Measurements from ENCODE around the gene RTN3.
"Not testable (repeated sequence)": the region's sequence is repeated elsewhere in the genome, so short reads cannot be mapped to it uniquely, and the experiment has no call there.

RTN3 gene, protein sequence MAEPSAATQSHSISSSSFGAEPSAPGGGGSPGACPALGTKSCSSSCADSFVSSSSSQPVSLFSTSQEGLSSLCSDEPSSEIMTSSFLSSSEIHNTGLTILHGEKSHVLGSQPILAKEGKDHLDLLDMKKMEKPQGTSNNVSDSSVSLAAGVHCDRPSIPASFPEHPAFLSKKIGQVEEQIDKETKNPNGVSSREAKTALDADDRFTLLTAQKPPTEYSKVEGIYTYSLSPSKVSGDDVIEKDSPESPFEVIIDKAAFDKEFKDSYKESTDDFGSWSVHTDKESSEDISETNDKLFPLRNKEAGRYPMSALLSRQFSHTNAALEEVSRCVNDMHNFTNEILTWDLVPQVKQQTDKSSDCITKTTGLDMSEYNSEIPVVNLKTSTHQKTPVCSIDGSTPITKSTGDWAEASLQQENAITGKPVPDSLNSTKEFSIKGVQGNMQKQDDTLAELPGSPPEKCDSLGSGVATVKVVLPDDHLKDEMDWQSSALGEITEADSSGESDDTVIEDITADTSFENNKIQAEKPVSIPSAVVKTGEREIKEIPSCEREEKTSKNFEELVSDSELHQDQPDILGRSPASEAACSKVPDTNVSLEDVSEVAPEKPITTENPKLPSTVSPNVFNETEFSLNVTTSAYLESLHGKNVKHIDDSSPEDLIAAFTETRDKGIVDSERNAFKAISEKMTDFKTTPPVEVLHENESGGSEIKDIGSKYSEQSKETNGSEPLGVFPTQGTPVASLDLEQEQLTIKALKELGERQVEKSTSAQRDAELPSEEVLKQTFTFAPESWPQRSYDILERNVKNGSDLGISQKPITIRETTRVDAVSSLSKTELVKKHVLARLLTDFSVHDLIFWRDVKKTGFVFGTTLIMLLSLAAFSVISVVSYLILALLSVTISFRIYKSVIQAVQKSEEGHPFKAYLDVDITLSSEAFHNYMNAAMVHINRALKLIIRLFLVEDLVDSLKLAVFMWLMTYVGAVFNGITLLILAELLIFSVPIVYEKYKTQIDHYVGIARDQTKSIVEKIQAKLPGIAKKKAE

DNA sequence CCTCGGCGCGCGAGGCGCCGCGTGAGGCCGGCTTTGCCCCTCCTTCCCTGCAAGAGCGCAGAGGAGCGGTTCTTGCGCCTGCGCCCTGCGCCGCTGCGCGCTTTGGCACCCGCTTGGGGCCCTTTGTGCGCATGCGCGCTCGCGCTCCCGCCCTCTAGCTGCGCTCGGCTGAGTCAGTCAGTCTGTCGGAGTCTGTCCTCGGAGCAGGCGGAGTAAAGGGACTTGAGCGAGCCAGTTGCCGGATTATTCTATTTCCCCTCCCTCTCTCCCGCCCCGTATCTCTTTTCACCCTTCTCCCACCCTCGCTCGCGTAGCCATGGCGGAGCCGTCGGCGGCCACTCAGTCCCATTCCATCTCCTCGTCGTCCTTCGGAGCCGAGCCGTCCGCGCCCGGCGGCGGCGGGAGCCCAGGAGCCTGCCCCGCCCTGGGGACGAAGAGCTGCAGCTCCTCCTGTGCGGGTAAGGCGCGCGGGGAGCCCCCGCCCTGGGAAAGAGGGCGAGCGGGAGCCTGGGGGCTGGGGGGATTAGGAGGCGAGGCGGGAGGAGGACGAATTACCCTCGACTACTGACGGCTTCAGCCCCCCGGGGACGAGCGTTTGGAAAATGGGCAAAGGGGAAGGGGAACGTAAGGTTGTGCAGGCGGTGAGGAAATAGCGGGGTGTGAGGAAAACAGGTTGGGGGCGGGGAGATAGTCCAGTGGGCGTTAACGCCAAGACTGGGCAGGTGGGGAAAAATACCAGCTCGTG, at the start of gene RTN3:
RTN3 (plus strand) TSS at position 180 of the 745 bp plus-strand sequence; CDS start at position 317, 137 bp downstream.
- DNase-seq (ENCODE audit: low read depth), result peak; percentile 92

DNA sequence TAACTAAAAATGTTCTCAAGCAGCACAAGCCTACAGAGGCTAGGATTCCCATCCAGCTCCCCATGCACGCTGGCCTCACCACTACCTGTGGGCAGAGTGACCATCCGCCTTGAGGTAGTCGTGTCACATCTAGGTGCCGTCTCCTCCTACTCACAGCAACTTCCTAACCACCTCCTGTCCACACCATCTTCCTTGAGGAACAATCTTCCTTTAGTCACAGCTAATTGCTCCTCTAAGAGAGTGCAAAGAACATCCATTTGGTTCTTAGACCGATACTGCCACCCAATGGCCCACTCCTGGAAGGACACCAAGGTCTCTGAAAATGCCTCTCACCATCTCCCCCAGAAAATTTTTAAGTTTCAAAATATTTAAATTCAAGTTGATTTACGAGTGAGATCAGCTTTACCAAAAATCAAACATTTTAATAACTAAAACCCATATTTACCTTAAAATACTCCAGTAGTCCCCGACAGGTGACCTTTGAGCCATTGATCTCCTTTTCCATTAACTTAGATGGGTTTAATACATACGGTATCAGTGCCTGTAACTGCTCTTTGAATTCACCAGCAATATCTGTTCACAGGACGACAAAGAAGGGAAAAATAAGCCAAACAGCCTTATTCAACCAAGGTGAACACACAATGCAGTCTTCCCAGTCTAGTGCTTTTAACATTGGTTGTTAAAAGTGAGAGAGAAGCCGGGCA, 45.4 kb upstream of the RTN3 start:
- DNase-seq (ENCODE audit: low read depth), result peak; percentile 62

DNA sequence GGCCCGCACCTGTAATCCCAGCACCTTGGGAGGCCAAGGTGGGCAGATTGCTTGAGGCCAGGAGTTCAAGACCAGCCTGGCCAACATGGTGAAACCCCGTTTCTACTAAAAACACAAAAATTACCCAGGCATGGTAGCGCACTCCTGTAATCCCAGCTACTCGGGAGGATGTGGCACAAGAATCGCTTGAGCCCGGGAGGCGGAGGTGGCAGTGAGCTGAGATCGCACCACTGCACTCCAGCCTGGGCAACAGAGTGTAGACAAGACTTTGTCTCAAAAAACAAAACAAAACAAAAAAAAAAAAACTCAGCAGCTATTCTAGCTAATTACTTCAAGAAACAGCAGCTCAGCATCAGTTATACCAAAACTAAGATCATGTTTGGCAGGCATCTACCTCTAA, 42.9 kb upstream of the RTN3 start:
- not testable (repeated sequence) for DNase-seq (ENCODE audit: low read depth)

DNA sequence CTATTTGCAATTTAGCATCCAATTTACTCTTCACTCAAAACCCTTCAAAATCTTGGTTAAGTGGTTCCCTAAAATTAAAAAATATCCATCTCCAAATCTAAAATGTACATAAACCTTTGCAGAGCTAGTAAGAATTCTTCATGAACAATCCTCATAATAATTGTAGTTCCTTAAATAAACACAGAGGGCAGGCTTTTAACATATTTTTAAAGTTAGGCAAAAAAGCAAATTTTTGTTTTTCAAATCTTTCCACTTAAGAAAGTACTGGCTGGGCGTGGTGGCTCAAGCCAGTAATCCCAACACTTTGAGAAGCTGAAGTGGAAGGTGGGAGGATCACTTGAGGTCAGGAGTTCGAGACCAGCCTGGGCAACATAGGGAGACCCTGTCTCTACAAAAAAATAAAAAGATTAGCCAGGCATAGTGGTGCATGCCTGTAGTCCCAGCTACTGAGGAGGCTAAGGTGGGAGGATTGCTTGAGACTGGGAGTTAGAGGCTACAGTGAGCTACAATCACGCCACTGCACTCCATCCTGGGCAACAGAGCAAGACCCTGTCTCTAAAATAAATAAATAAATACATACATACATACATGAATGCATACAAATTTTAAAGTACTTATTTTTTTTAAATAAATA, 42.0 kb upstream of the RTN3 start:
- DNase-seq (ENCODE audit: low read depth), result no peak

DNA sequence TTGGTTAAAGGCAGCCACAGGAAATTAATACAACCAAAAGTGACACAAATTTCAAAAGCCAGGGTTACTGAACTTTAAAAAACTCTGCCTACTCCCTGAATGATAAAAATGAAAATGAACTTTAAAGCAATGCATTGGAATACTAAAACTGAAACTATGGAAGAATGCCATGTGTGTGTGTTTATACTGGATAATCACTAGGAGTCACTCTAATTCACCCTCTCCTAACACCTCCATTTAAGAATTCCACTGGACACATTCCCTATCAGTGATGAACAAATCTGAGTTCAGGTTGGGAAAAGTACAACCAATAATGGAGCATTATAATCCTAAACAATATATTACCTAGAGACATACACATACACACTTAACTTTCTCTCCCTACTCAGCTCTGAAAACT, 39.6 kb upstream of the RTN3 start:
- no peak for DNase-seq (ENCODE audit: low read depth)

GRCh38 chr11:63643205-63643604, 38.1 kb upstream of the RTN3 start:
- DNase-seq (ENCODE audit: low read depth), result no peak

- DNase-seq (ENCODE audit: low read depth), result no peak
Measured at GRCh38 chr11:63652671-63653070, 28.6 kb upstream of the RTN3 start.

DNA sequence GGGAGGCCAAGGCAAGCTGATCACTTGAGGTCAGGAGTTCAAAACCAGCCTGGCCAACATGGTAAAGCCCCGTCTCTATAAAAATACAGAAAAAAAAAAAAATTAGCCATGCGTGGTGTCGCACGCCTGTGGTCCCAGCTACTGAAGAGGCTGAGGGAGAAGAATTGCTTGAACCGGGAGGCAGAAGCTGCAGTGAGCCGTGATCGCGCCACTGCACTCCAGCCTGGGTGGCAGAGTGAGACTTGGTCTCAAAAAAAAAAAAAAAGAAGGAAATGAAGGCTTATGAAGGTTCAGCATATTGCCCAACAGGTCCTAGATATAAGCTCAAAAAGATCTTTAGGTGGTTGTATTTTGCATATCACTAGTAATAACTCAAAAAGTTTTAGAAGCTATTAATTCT, 20.3 kb upstream of the RTN3 start:
- no peak for DNase-seq (ENCODE audit: low read depth)

- no peak for DNase-seq (ENCODE audit: low read depth)
Measured at GRCh38 chr11:63663809-63664208, 17.5 kb upstream of the RTN3 start.

- no peak for DNase-seq (ENCODE audit: low read depth)
Measured at GRCh38 chr11:63666874-63667273, 14.4 kb upstream of the RTN3 start.

GRCh38 chr11:63667995-63668795, 13.1 kb upstream of the RTN3 start:
- no peak for DNase-seq (ENCODE audit: low read depth)

GRCh38 chr11:63670096-63670432, 11.2 kb upstream of the RTN3 start:
- no peak for DNase-seq (ENCODE audit: low read depth)

- DNase-seq (ENCODE audit: low read depth), result no peak
Measured at GRCh38 chr11:63670433-63671321, 10.6 kb upstream of the RTN3 start.

DNA sequence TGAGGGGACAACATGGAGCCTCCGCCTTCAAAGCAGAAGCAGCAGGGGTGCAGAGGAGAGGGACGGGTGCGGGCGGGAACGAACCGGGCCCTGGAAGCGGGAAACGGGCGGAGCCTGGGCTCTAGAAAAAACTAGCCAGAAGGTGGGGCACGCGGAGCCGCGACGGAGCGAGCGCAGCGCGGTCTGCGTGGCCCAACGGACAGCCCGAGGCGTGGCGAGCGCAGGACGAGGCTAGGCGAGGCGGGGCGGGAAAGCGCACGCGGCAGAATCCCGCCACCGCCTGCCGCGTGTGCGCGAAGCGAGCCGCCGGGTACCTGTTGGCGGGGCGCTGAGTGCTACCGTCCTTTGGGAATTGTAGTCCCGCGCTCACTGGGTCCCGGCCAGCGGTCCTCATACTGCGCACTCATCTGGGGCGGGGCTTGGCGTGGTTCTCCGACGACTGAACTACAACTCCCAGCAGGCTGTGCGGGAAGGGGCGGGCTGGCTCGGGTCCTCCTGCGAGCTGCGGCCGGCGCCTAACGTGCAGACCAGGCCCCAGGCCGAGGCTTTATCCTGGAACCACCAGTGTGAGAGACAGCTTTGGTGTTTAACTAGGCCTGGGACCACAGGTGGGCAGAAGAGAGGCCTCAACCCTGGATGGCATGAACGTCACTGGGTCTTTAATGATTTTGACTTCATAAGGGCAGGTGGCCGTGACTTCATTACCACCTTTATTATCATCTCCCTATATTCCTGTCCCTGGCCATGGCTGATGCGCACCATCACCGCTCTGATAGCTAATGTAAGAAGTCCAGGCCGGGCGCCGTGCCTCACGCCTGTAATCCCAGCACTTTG, 9.8 kb upstream of the RTN3 start, which contains the start of gene ATL3:
ATL3 (minus strand) TSS at position 55 of the 834 bp plus-strand sequence; CDS start at position 14, 41 bp downstream.
- DNase-seq (ENCODE audit: low read depth), result peak; percentile 93

GRCh38 chr11:63672156-63672463, 9.2 kb upstream of the RTN3 start:
- no peak for DNase-seq (ENCODE audit: low read depth)

- DNase-seq (ENCODE audit: low read depth), result no peak
Measured at GRCh38 chr11:63672936-63673539, 8.3 kb upstream of the RTN3 start.

DNA sequence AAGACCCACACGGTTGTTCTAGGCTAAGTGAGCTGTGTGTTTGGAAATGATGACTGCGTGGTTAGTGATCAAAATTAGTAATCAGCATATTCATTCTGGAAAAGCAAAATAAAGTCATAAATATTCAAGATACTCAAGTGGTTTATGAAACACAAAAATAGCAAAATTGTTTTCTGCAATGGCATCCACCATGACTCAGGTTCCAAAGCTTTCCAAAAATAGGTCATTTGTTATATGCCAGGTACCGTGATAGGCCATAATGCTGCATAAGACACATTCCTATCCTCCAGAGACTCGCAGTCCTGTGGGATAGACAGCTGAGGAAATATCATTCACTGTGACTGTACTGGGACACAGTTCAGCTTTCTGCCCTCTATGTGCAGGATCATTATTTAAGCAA, 7.7 kb upstream of the RTN3 start:
- DNase-seq (ENCODE audit: low read depth), result no peak

DNA sequence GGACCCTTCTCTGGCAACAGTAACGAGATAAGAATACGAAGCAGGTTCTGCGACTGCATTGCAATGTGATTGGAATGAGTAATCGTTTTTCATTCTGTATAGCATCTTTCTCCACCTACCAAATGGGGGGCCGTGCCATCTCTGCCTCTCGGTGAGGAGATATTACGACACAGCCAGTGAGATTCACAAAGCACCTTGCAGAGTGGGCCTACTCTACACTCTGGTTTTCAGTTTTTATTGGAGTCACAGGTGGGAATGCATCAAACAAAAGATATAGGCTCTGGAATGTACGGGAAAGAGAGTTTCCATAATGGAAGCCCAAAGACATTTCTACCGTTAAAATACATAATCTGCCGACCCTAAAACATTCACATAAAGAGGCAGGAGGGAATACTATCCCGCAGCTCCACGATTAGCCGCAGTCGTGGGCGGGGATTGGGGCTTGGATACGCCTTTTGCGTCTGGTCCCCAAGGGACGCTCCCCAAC, 423 bp upstream of the RTN3 start:
- DNase-seq (ENCODE audit: low read depth), result no peak
